HG02759 (cell line): ENCODE data around the gene PRKCA.
A peak's percentile ranks its signal among the peaks of the same experiment; 100 is the strongest.

Source experiments
- ATAC-seq: cut with Tn5 transposase; IDR thresholded peaks from one replicate; pipeline ENCODE4 v1.9.1; 2021; ENCODE audit warnings: mild to moderate bottlenecking, moderate library complexity; ENCODE audit not compliant: unreplicated experiment

PRKCA gene

GRCh38 chr17:66531851-66532295 is 229.5 kb downstream of the PRKCA start:
- ATAC-seq: no peak

- ATAC-seq: no peak
These were observed 231.2 kb downstream of the PRKCA start for GRCh38 chr17:66533572-66533971.

- ATAC-seq: no peak
These were observed 231.6 kb downstream of the PRKCA start for GRCh38 chr17:66533986-66534385.

- no peak for ATAC-seq
These were observed 233.2 kb downstream of the PRKCA start for GRCh38 chr17:66535611-66536010.

GRCh38 chr17:66537502-66537901 is 235.1 kb downstream of the PRKCA start:
- no peak for ATAC-seq

- no peak for ATAC-seq
These were observed 236.4 kb downstream of the PRKCA start for GRCh38 chr17:66538776-66539175.

GRCh38 chr17:66540131-66540781 is 237.8 kb downstream of the PRKCA start:
- no peak for ATAC-seq

GRCh38 chr17:66541461-66542128 is 239.2 kb downstream of the PRKCA start:
- peak; percentile 81 for ATAC-seq

GRCh38 chr17:66542129-66542966 is 239.9 kb downstream of the PRKCA start:
- peak; percentile 95 for ATAC-seq

- ATAC-seq: no peak
These were observed 240.6 kb downstream of the PRKCA start for GRCh38 chr17:66542967-66543520.

GRCh38 chr17:66543526-66543925 is 241.1 kb downstream of the PRKCA start:
- ATAC-seq: no peak

- no peak for ATAC-seq
These were observed 243.5 kb downstream of the PRKCA start for GRCh38 chr17:66545918-66546317.

GRCh38 chr17:66547151-66547865 is 244.9 kb downstream of the PRKCA start:
- ATAC-seq: no peak

- ATAC-seq: no peak
These were observed 245.7 kb downstream of the PRKCA start for GRCh38 chr17:66548158-66548557.

GRCh38 chr17:66548659-66549310 is 246.4 kb downstream of the PRKCA start:
- no peak for ATAC-seq

- no peak for ATAC-seq
These were observed 246.9 kb downstream of the PRKCA start for GRCh38 chr17:66549311-66549704.

- no peak for ATAC-seq
These were observed 247.4 kb downstream of the PRKCA start for GRCh38 chr17:66549731-66550207.

- no peak for ATAC-seq
These were observed 249.4 kb downstream of the PRKCA start for GRCh38 chr17:66551839-66552238.

- ATAC-seq: no peak
These were observed 250.0 kb downstream of the PRKCA start for GRCh38 chr17:66552371-66552770.

GRCh38 chr17:66555605-66556004 is 253.2 kb downstream of the PRKCA start:
- no peak for ATAC-seq
